Central memory CD4-positive, alpha-beta T cell (primary cell): Measurements from ENCODE around the gene PDXDC1.
"Not testable (repeated sequence)": the region's sequence is repeated elsewhere in the genome, so short reads cannot be mapped to it uniquely, and the experiment has no call there.

Experiments
- DNase-seq: peaks from one replicate; pipeline ENCODE4 v3.0.0; 2022

PDXDC1 gene

GRCh38 chr16:15016354-15016753 is 41.5 kb downstream of the PDXDC1 start:
- DNase-seq: not testable (repeated sequence)

- DNase-seq: not testable (repeated sequence)
Measured at GRCh38 chr16:15016951-15017580, 42.2 kb downstream of the PDXDC1 start.

GRCh38 chr16:15021429-15021828 is 46.6 kb downstream of the PDXDC1 start:
- not testable (repeated sequence) for DNase-seq

- peak; percentile 63 for DNase-seq
Measured at GRCh38 chr16:15022194-15022593, 47.4 kb downstream of the PDXDC1 start.

GRCh38 chr16:15023381-15024077 is 48.7 kb downstream of the PDXDC1 start:
- DNase-seq: not testable (repeated sequence)

- DNase-seq: not testable (repeated sequence)
Measured at GRCh38 chr16:15024858-15025199, 50.0 kb downstream of the PDXDC1 start.

- not testable (repeated sequence) for DNase-seq
Measured at GRCh38 chr16:15025234-15025951, 50.6 kb downstream of the PDXDC1 start.

- DNase-seq: not testable (repeated sequence)
Measured at GRCh38 chr16:15027051-15027450, 52.2 kb downstream of the PDXDC1 start.

- not testable (repeated sequence) for DNase-seq
Measured at GRCh38 chr16:15027503-15028344, 52.9 kb downstream of the PDXDC1 start.

- DNase-seq: not testable (repeated sequence)
Measured at GRCh38 chr16:15028345-15028715, 53.5 kb downstream of the PDXDC1 start.

GRCh38 chr16:15028801-15029698 is 54.2 kb downstream of the PDXDC1 start:
- not testable (repeated sequence) for DNase-seq

GRCh38 chr16:15029749-15030148 is 54.9 kb downstream of the PDXDC1 start:
- DNase-seq: not testable (repeated sequence)

GRCh38 chr16:15031179-15031578 is 56.4 kb downstream of the PDXDC1 start:
- no peak for DNase-seq

- DNase-seq: no peak
Measured at GRCh38 chr16:15031586-15031985, 56.8 kb downstream of the PDXDC1 start.

- DNase-seq: peak; percentile 27
Measured at GRCh38 chr16:15032547-15033308, 57.9 kb downstream of the PDXDC1 start.

GRCh38 chr16:15033309-15033707 is 58.5 kb downstream of the PDXDC1 start:
- DNase-seq: no peak

GRCh38 chr16:15034266-15035162 is 59.7 kb downstream of the PDXDC1 start:
- DNase-seq: no peak

GRCh38 chr16:15035163-15035729 is 60.4 kb downstream of the PDXDC1 start:
- DNase-seq: no peak

- DNase-seq: no peak
Measured at GRCh38 chr16:15037003-15037402, 62.2 kb downstream of the PDXDC1 start.

- no peak for DNase-seq
Measured at GRCh38 chr16:15037745-15038144, 62.9 kb downstream of the PDXDC1 start.
